ENCODE results near the gene BRIP1. TPM values are rescaled to one million over a fixed set of nuclear protein-coding genes. Genes with fewer than 3 reads are reported as not detected.

The BRIP1 gene
- total RNA-seq, 1 donor from 2014 or later, result 4.6 TPM

- no peak for DNase-seq (ENCODE audit: extremely low read depth, low read depth, low spot score)
Observed at GRCh38 chr17:61642768-61643167, 220.6 kb downstream of the BRIP1 start.

GRCh38 chr17:61641715-61642114 is 221.6 kb downstream of the BRIP1 start:
- no peak for DNase-seq (ENCODE audit: extremely low read depth, low read depth, low spot score)

- no peak for DNase-seq (ENCODE audit: extremely low read depth, low read depth, low spot score)
Observed at GRCh38 chr17:61641084-61641483, 222.2 kb downstream of the BRIP1 start.

- no peak for DNase-seq (ENCODE audit: extremely low read depth, low read depth, low spot score)
Observed at GRCh38 chr17:61639818-61640217, 223.5 kb downstream of the BRIP1 start.

- no peak for DNase-seq (ENCODE audit: extremely low read depth, low read depth, low spot score)
Observed at GRCh38 chr17:61638087-61638486, 225.2 kb downstream of the BRIP1 start.

- peak; percentile 45 for DNase-seq (ENCODE audit: extremely low read depth, low read depth, low spot score)
Observed at GRCh38 chr17:61635913-61636432, 227.4 kb downstream of the BRIP1 start.

- DNase-seq (ENCODE audit: extremely low read depth, low read depth, low spot score), result no peak
Observed at GRCh38 chr17:61634942-61635538, 228.3 kb downstream of the BRIP1 start.

GRCh38 chr17:61634011-61634539 is 229.3 kb downstream of the BRIP1 start:
- DNase-seq (ENCODE audit: extremely low read depth, low read depth, low spot score), result no peak

GRCh38 chr17:61632826-61633225 is 230.5 kb downstream of the BRIP1 start:
- DNase-seq (ENCODE audit: extremely low read depth, low read depth, low spot score), result no peak

GRCh38 chr17:61631800-61632199 is 231.5 kb downstream of the BRIP1 start:
- DNase-seq (ENCODE audit: extremely low read depth, low read depth, low spot score), result no peak

Other genes starting within 250 kb of the BRIP1 start
- 10.3 and 11.0 TPM in 2 replicates for gene INTS2, start 64.5 kb upstream of the BRIP1 start, total RNA-seq
- gene MED13, start 201.8 kb upstream of the BRIP1 start, total RNA-seq, result 35.6 and 45.1 TPM in 2 replicates

Data from glomerular endothelial cell (primary cell).